IMR-90 (cell line): ENCODE results near the gene LRATD1.

ENCODE experiments used
- BHLHE40 ChIP-seq: fragments of 150-350 bp; IDR thresholded peaks from 2 replicates; pipeline ENCODE4 v1.6.1; 2016; ENCODE audit warnings: mild to moderate bottlenecking, low read depth, low read length
- CEBPB ChIP-seq: IDR thresholded peaks from 2 replicates; pipeline ENCODE4 v1.6.1; 2012; ENCODE audit warnings: low read depth, low read length, improper control_type of control experiment
- CHD1 ChIP-seq: IDR thresholded peaks from 2 replicates; pipeline ENCODE4 v1.6.1; 2012; ENCODE audit warnings: low read depth, low read length, improper control_type of control experiment
- CTCF ChIP-seq: conservative IDR thresholded peaks from 2 replicates; pipeline ENCODE4 v1.5.1; 2012; ENCODE audit warnings: mild to moderate bottlenecking, low read depth, low read length, improper control_type of control experiment
- ELK1 ChIP-seq: fragments of 150-350 bp; IDR thresholded peaks from 2 replicates; pipeline ENCODE4 v1.6.1; 2016; ENCODE audit warnings: low read depth, mild to moderate bottlenecking, low read length, moderate library complexity, borderline replicate concordance
- MAFK ChIP-seq: IDR thresholded peaks from 2 replicates; pipeline ENCODE4 v1.6.1; 2012; ENCODE audit warnings: low read depth, low read length, improper control_type of control experiment
- MAZ ChIP-seq: IDR thresholded peaks from 2 replicates; pipeline ENCODE4 v1.6.1; 2012; ENCODE audit warnings: low read depth, mild to moderate bottlenecking, low read length, improper control_type of control experiment, moderate library complexity, borderline replicate concordance
- MXI1 ChIP-seq: IDR thresholded peaks from 2 replicates; pipeline ENCODE4 v1.6.1; 2012; ENCODE audit warnings: low read depth, mild to moderate bottlenecking, low read length, moderate library complexity, borderline replicate concordance
- NFE2L2 ChIP-seq: fragments of 150-350 bp; IDR thresholded peaks from 2 replicates; pipeline ENCODE4 v1.6.1; 2016; ENCODE audit warnings: low read depth, mild to moderate bottlenecking, low read length
- POLR2A ChIP-seq: IDR thresholded peaks from 2 replicates; pipeline ENCODE4 v1.6.1; 2012; ENCODE audit warnings: mild to moderate bottlenecking, low read depth, low read length
- RAD21 ChIP-seq: IDR thresholded peaks from 2 replicates; pipeline ENCODE4 v1.6.1; 2012; ENCODE audit warnings: low read length, improper control_type of control experiment
- RFX5 ChIP-seq: IDR thresholded peaks from 2 replicates; pipeline ENCODE4 v1.8.0; 2012; ENCODE audit warnings: low read depth, mild to moderate bottlenecking, low read length, moderate library complexity
- USF2 ChIP-seq: fragments of 150-350 bp; IDR thresholded peaks from 2 replicates; pipeline ENCODE4 v1.6.1; 2017; ENCODE audit warnings: mild to moderate bottlenecking, antibody characterized with exemption, low read length, low read depth

- TF ChIP-seq POLR2A (no peak), USF2 (no peak), RAD21 (no peak), CTCF (no peak), BHLHE40 (no peak), RFX5 (no peak), MAFK (no peak), CHD1 (no peak), ELK1 (no peak), CEBPB (no peak), NFE2L2 (no peak), MXI1 (no peak), MAZ (no peak)
Measured at GRCh38 chr2:14633461-14634181, 1.1 kb downstream of the LRATD1 start.
